T-helper 1 cell treated with Interleukin-12 subunit alpha and Interleukin-12 subunit beta and Interleukin-4 antibody, amounts not matched to agents 30 μg/mL and 1 μg/mL, for 36 hours (primary cell): ENCODE data around the gene FNBP1L.
"Not testable (repeated sequence)": the region's sequence is repeated elsewhere in the genome, so short reads cannot be mapped to it uniquely, and the experiment has no call there.

Experiments
- H3K27ac Mint-ChIP-seq: one replicate; pipeline ENCODE4 v1.8.0; 2021; ENCODE audit warnings: mild to moderate bottlenecking, mixed read lengths
- H3K27me3 Mint-ChIP-seq: one replicate; pipeline ENCODE4 v1.8.0; 2021; ENCODE audit warnings: low read depth, mixed read lengths
- H3K36me3 Mint-ChIP-seq: one replicate; pipeline ENCODE4 v1.8.0; 2021; ENCODE audit warnings: low read depth, mixed read lengths
- H3K4me1 Mint-ChIP-seq: one replicate; pipeline ENCODE4 v1.8.0; 2021; ENCODE audit warnings: low read depth, mixed read lengths
- H3K4me3 Mint-ChIP-seq: one replicate; pipeline ENCODE4 v1.8.0; 2021; ENCODE audit warnings: mild to moderate bottlenecking, moderate library complexity, mixed read lengths
- H3K9me3 Mint-ChIP-seq: one replicate; pipeline ENCODE4 v1.8.0; 2021; ENCODE audit warnings: mixed read lengths

The FNBP1L gene

GRCh38 chr1:93459126-93459525, 11.2 kb downstream of the FNBP1L start:
- Mint-ChIP-seq H3K9me3 (no peaks in the 10 kb centered on the region), H3K4me1 (no peaks in the 10 kb centered on the region), H3K4me3 (no peak overlapping the region), H3K27me3 (peaks cover 21% of the 10 kb centered on the region), H3K27ac (no peak overlapping the region), H3K36me3 (no peaks in the 10 kb centered on the region)

GRCh38 chr1:93461236-93461635, 13.3 kb downstream of the FNBP1L start:
- Mint-ChIP-seq H3K9me3 (peaks cover 10% of the 10 kb centered on the region), H3K27ac (no peak overlapping the region), H3K27me3 (peaks cover 16% of the 10 kb centered on the region), H3K4me1 (no peaks in the 10 kb centered on the region), H3K36me3 (no peaks in the 10 kb centered on the region), H3K4me3 (no peak overlapping the region)

- no peak overlapping the region for H3K27ac Mint-ChIP-seq
- no peak overlapping the region for H3K4me3 Mint-ChIP-seq
- H3K36me3 Mint-ChIP-seq, result no peaks in the 10 kb centered on the region
- H3K9me3 Mint-ChIP-seq, result peaks cover 10% of the 10 kb centered on the region
- H3K4me1 Mint-ChIP-seq, result no peaks in the 10 kb centered on the region
- H3K27me3 Mint-ChIP-seq, result peaks cover 10% of the 10 kb centered on the region
These were observed 16.0 kb downstream of the FNBP1L start for GRCh38 chr1:93463960-93464359.

- H3K4me1 Mint-ChIP-seq, H3K27ac Mint-ChIP-seq, H3K36me3 Mint-ChIP-seq, H3K4me3 Mint-ChIP-seq, H3K27me3 Mint-ChIP-seq, H3K9me3 Mint-ChIP-seq: not testable (repeated sequence)
These were observed 17.6 kb downstream of the FNBP1L start for GRCh38 chr1:93465371-93466082.

- Mint-ChIP-seq H3K9me3 (peaks cover 10% of the 10 kb centered on the region), H3K27ac (no peak overlapping the region), H3K4me3 (no peak overlapping the region), H3K36me3 (no peaks in the 10 kb centered on the region), H3K27me3 (peaks cover 6% of the 10 kb centered on the region), H3K4me1 (no peaks in the 10 kb centered on the region)
These were observed 19.7 kb downstream of the FNBP1L start for GRCh38 chr1:93467606-93468005.

DNA sequence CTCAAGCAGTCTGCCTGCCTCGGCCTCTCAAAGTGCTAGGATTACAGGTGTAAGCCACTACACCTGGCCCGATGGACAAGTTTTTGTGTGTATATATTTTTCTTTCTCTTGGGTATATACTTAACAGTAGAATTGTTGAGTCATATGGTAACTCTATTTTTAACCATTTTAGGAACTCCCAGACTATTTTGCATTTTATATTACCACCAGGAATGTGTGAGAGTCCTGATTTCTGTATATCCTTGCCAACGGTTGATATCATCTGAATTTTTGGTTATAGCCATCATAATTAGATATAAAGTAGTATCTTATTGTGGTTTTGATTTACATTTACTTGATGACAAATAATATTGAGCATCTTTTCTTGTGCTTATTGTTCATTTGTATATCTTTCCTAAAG, 20.7 kb downstream of the FNBP1L start:
- no peaks in the 10 kb centered on the region for H3K36me3 Mint-ChIP-seq
- no peak overlapping the region for H3K4me3 Mint-ChIP-seq
- H3K27ac Mint-ChIP-seq, result no peak overlapping the region
- peaks cover 10% of the 10 kb centered on the region for H3K9me3 Mint-ChIP-seq
- no peaks in the 10 kb centered on the region for H3K4me1 Mint-ChIP-seq
- peaks cover 2% of the 10 kb centered on the region for H3K27me3 Mint-ChIP-seq

DNA sequence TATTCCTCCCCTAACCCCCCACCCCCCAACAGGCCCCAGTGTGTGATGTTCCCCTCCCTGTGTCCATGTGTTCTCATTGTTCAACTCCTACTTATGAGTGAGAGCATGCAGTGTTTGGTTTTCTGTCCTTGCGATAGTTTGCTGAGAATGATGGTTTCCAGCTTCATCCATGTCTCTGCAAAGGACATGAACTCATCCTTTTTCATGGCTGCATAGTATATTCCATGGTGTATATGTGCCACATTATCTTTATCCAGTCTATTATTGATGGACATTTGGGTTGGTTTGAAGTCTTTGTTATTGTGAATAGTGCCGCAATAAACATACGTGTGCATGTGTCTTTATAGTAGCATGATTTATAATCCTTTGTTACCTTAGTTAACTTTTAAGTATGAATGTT, 21.3 kb downstream of the FNBP1L start:
- not testable (repeated sequence) for H3K9me3 Mint-ChIP-seq, H3K27me3 Mint-ChIP-seq, H3K27ac Mint-ChIP-seq, H3K36me3 Mint-ChIP-seq, H3K4me3 Mint-ChIP-seq, H3K4me1 Mint-ChIP-seq

- Mint-ChIP-seq H3K4me1 (no peaks in the 10 kb centered on the region), H3K4me3 (no peak overlapping the region), H3K36me3 (no peaks in the 10 kb centered on the region), H3K27ac (no peak overlapping the region), H3K27me3 (peaks cover 3% of the 10 kb centered on the region), H3K9me3 (no peaks in the 10 kb centered on the region)
These were observed 23.4 kb downstream of the FNBP1L start for GRCh38 chr1:93471284-93471683.

- no peak overlapping the region for H3K27ac Mint-ChIP-seq
- H3K9me3 Mint-ChIP-seq, result no peaks in the 10 kb centered on the region
- H3K4me1 Mint-ChIP-seq, result no peaks in the 10 kb centered on the region
- no peak overlapping the region for H3K4me3 Mint-ChIP-seq
- no peaks in the 10 kb centered on the region for H3K36me3 Mint-ChIP-seq
- peaks cover 6% of the 10 kb centered on the region for H3K27me3 Mint-ChIP-seq
These were observed 24.0 kb downstream of the FNBP1L start for GRCh38 chr1:93471911-93472310.

DNA sequence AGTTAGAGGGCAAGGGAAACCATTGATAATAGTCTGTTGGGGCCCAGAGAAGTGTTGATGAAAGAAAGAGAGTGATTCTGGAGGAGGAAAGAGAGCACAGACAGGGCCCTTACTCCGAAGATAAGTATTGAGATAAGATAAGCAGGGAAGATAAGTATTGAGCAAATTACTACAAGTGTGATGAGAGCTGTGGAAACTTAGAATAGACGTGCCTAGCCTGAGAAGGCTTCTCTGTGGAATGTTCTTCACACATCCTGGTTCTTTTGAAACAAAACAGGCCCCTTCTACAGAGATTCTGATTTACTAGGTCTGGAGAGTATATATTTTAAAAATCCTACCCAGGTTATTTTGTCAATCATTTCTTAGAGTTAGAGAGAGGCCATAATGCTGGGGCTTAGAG, 26.4 kb downstream of the FNBP1L start:
- Mint-ChIP-seq H3K4me3 (no peak overlapping the region), H3K27me3 (peaks cover 9% of the 10 kb centered on the region), H3K9me3 (peaks cover 14% of the 10 kb centered on the region), H3K27ac (no peak overlapping the region), H3K36me3 (no peaks in the 10 kb centered on the region), H3K4me1 (no peaks in the 10 kb centered on the region)

DNA sequence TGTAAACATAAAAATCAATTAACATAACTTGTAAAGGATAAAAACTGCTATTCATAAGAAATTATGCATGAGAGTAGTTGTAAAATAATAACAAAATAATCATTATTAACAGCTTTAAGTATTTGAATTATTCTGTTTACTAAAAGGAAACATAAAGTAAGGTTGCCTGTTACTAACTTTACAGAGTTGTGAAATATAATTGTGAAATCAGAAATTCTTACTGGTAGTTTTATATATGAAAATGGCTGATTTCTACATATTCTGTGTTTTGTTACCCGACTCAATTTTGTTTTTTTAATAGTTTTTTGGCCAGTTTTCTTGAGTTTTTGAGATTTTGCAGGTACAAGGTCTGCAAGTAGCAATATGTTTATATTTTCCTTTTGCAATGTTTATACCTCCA, 27.8 kb downstream of the FNBP1L start:
- no peaks in the 10 kb centered on the region for H3K36me3 Mint-ChIP-seq
- peaks cover 9% of the 10 kb centered on the region for H3K27me3 Mint-ChIP-seq
- H3K9me3 Mint-ChIP-seq, result peaks cover 21% of the 10 kb centered on the region
- no peak overlapping the region for H3K27ac Mint-ChIP-seq
- H3K4me3 Mint-ChIP-seq, result no peak overlapping the region
- H3K4me1 Mint-ChIP-seq, result no peaks in the 10 kb centered on the region

- H3K36me3 Mint-ChIP-seq, H3K27ac Mint-ChIP-seq, H3K4me3 Mint-ChIP-seq, H3K27me3 Mint-ChIP-seq, H3K4me1 Mint-ChIP-seq: not testable (repeated sequence)
- peaks cover 26% of the 10 kb centered on the region for H3K9me3 Mint-ChIP-seq
These were observed 31.3 kb downstream of the FNBP1L start for GRCh38 chr1:93479133-93479745.

DNA sequence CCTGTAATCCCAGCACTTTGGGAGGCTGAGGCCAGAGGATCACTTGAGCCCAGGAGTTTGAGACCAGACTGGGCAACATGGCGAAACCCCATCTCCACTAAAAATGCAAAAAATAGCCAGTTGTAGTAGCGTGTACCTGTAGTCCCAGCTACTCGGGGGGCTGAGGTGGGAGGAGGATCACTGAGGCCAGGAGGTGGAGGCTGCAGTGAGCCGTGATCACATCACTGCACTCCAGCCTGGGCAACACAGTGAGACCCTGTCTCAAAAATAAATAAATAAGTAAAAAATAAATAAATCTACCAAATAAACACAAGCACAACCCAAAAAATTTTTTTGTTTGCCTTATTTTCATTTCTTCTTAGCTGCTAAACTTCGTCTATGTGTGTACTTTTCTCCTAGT, 34.0 kb downstream of the FNBP1L start:
- not testable (repeated sequence) for H3K4me3 Mint-ChIP-seq, H3K36me3 Mint-ChIP-seq, H3K4me1 Mint-ChIP-seq, H3K27ac Mint-ChIP-seq, H3K27me3 Mint-ChIP-seq
- H3K9me3 Mint-ChIP-seq, result peaks cover 26% of the 10 kb centered on the region

- H3K9me3 Mint-ChIP-seq, result peaks cover 22% of the 10 kb centered on the region
- no peak overlapping the region for H3K27ac Mint-ChIP-seq
- no peak overlapping the region for H3K4me3 Mint-ChIP-seq
These were observed 35.3 kb downstream of the FNBP1L start for GRCh38 chr1:93483200-93483599.

DNA sequence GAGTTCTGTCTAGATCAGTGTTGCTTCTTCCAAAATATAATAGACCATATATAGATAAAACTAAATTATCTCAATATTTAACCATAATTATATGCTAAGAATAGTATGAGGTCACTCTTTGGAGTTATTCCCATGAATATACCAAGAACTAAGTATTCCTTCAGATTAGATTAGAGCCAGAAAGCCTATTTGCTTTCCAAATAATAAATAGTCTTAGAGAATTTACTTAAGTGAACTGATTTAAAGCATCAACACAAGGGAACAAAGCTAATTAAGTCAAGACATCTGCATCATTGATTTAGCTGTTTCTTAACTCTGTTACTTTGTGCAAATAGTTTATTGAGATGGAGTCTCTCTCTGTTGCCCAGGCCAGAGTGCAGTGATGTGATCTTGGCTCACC, 35.7 kb downstream of the FNBP1L start:
- Mint-ChIP-seq H3K27ac (no peak overlapping the region), H3K4me1 (no peaks in the 10 kb centered on the region), H3K36me3 (no peaks in the 10 kb centered on the region), H3K9me3 (peaks cover 18% of the 10 kb centered on the region), H3K4me3 (no peak overlapping the region), H3K27me3 (peaks cover 7% of the 10 kb centered on the region)

More at GRCh38 chr1:93483200-93483599, 35.3 kb downstream of the FNBP1L start:
- Mint-ChIP-seq H3K4me1 (no peaks in the 10 kb centered on the region), H3K36me3 (no peaks in the 10 kb centered on the region), H3K27me3 (peaks cover 6% of the 10 kb centered on the region)
